Dendritic cell treated with granulocyte-macrophage colony-stimulating factor and Interleukin-4, amounts not matched to agents 40 ng/mL and 50 ng/mL, for 4 days (primary cell): ENCODE measurements around the gene ADGRB2.

Experiments used
- H3K27ac Mint-ChIP-seq: one replicate; pipeline ENCODE4 v1.8.0; 2022; ENCODE audit warnings: mild to moderate bottlenecking, mixed read lengths
- H3K27me3 Mint-ChIP-seq: one replicate; pipeline ENCODE4 v1.8.0; 2022; ENCODE audit warnings: mild to moderate bottlenecking, mixed read lengths
- H3K36me3 Mint-ChIP-seq: one replicate; pipeline ENCODE4 v1.8.0; 2022; ENCODE audit warnings: low read depth, mixed read lengths
- H3K4me1 Mint-ChIP-seq: one replicate; pipeline ENCODE4 v1.8.0; 2022; ENCODE audit warnings: low read depth, mixed read lengths
- H3K4me3 Mint-ChIP-seq: one replicate; pipeline ENCODE4 v1.8.0; 2022; ENCODE audit warnings: mild to moderate bottlenecking, moderate library complexity, mixed read lengths
- H3K9me3 Mint-ChIP-seq: one replicate; pipeline ENCODE4 v1.8.0; 2022; ENCODE audit warnings: mixed read lengths
- intact Hi-C: fragments of 100-400 bp; cut with micrococcal nuclease; formaldehyde crosslinking; loops from one replicate; pipeline ENCODE4 v1.15.0; 2022

Gene ADGRB2

GRCh38 chr1:31750858-31751510 lies 13.2 kb downstream of the ADGRB2 start:
- H3K27ac Mint-ChIP-seq, result no peak overlapping the region
- H3K9me3 Mint-ChIP-seq, result no peaks in the 10 kb centered on the region
- H3K4me3 Mint-ChIP-seq, result no peak overlapping the region
- H3K27me3 Mint-ChIP-seq, result peaks cover 63% of the 10 kb centered on the region
- H3K36me3 Mint-ChIP-seq, result no peaks in the 10 kb centered on the region
- H3K4me1 Mint-ChIP-seq, result peaks cover 11% of the 10 kb centered on the region
- intact Hi-C loops, result no loop called here

DNA sequence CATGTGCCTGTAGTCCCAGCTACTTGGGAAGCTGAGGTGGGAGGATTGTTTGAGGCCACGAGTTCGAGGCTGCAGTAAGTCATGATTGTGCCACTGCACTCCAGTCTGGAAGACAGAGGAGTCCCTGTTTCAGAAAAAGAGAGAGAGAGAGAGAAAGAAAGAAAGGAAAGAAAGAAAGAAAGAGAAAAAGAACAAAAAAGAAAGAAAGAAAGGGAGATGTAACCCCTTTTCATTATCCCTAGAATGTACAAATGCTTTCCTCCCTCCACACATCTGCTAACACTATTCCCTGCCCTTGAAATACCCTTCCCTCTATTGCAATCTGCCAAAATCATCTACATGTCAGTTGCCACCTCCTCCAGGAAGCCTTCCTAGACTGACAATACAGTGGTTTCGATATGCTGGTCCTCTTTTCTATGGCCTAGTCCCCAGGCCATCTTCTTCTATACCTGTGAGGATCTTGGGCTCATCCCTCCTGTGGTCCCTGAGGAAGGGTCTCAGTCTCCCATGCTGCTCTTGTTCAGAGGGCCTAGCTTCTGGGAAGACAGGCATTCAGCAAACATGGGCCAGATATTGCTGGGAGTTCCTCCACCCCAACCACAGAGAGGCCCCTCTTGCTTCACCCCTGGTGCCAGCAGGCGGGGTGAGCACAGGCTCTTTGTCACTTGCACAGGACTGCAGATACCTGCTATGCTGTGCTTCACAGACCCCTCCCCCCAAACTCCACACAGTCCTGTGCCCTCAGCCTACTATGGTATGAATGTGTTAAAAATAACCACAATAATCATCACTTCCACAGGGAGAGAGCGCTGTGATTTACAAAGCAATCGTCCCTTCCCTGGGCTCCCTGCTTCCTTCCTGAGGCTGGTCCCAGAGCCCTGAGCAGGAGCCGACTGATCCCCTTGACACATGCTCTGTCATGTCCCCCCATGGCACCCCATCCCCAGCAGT lies 14.1 kb downstream of the ADGRB2 start:
- intact Hi-C loops, result no loop called here
- Mint-ChIP-seq H3K36me3 (no peaks in the 10 kb centered on the region), H3K27ac (no peak overlapping the region), H3K4me3 (no peak overlapping the region), H3K4me1 (peaks cover 11% of the 10 kb centered on the region), H3K27me3 (peaks cover 63% of the 10 kb centered on the region), H3K9me3 (no peaks in the 10 kb centered on the region)

GRCh38 chr1:31748365-31748764 lies 15.8 kb downstream of the ADGRB2 start:
- intact Hi-C loops, result no loop called here
- no peak overlapping the region for H3K27ac Mint-ChIP-seq
- H3K9me3 Mint-ChIP-seq, result no peaks in the 10 kb centered on the region
- H3K36me3 Mint-ChIP-seq, result no peaks in the 10 kb centered on the region
- H3K4me1 Mint-ChIP-seq, result peaks cover 11% of the 10 kb centered on the region
- H3K4me3 Mint-ChIP-seq, result no peak overlapping the region
- H3K27me3 Mint-ChIP-seq, result peaks cover 56% of the 10 kb centered on the region

- no peaks in the 10 kb centered on the region for H3K36me3 Mint-ChIP-seq
- H3K4me3 Mint-ChIP-seq, result no peak overlapping the region
- no peak overlapping the region for H3K27ac Mint-ChIP-seq
- peaks cover 45% of the 10 kb centered on the region for H3K27me3 Mint-ChIP-seq
- intact Hi-C loops, result no loop called here
- H3K9me3 Mint-ChIP-seq, result no peaks in the 10 kb centered on the region
- peaks cover 11% of the 10 kb centered on the region for H3K4me1 Mint-ChIP-seq
Measured at GRCh38 chr1:31747304-31747703, 16.8 kb downstream of the ADGRB2 start.

- Mint-ChIP-seq H3K36me3 (no peaks in the 10 kb centered on the region), H3K27me3 (peaks cover 39% of the 10 kb centered on the region), H3K9me3 (no peaks in the 10 kb centered on the region), H3K27ac (no peak overlapping the region), H3K4me1 (peaks cover 11% of the 10 kb centered on the region), H3K4me3 (no peak overlapping the region)
- intact Hi-C loops, result no loop called here
Measured at GRCh38 chr1:31746687-31747086, 17.5 kb downstream of the ADGRB2 start.

- Mint-ChIP-seq H3K36me3 (no peaks in the 10 kb centered on the region), H3K27ac (no peak overlapping the region), H3K4me3 (no peak overlapping the region), H3K4me1 (peaks cover 11% of the 10 kb centered on the region), H3K9me3 (no peaks in the 10 kb centered on the region), H3K27me3 (peaks cover 38% of the 10 kb centered on the region)
- intact Hi-C loops, result no loop called here
Measured at GRCh38 chr1:31745946-31746670, 18.0 kb downstream of the ADGRB2 start.

GRCh38 chr1:31745096-31745945 lies 18.8 kb downstream of the ADGRB2 start:
- Mint-ChIP-seq H3K36me3 (no peaks in the 10 kb centered on the region), H3K4me3 (no peak overlapping the region), H3K27ac (no peak overlapping the region), H3K9me3 (no peaks in the 10 kb centered on the region), H3K27me3 (peaks cover 32% of the 10 kb centered on the region), H3K4me1 (peaks cover 5% of the 10 kb centered on the region)
- intact Hi-C loops, result no loop called here

DNA sequence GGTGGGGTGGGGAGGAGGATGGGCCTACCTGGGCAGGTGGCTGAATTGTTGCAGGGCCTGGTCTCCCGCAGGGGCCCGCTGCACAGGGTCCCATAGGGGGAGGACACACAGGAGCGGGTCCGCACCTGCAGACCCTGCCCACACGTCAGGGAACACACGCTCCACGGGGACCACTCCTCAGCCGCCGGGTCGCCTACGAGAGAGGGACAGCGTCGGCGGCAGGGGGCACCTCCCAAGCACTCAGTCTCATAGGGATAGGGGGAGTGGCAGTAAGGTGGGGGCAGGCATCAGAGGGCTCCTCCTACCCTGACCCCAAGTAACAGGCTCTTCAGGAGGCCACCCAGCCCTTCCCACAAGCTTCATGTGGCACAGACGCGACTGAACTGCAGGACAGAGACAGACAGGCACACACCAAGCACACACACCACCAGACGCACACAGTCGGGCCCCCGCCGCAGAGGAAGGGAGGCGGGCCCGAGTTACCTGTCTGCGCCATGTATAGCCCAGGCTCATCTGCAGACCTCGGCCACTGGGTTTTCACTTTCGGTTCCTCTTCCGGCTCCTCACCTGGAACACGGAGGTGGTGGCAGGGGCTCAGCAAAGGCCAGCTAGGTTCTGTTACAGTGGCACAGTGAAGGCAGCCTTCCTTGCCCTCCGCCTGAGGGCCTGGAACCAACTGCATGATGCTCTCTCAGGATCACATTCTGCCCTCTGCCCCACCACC lies 19.8 kb downstream of the ADGRB2 start:
- H3K9me3 Mint-ChIP-seq, result no peaks in the 10 kb centered on the region
- intact Hi-C loops, result no loop called here
- H3K27me3 Mint-ChIP-seq, result peaks cover 32% of the 10 kb centered on the region
- H3K4me3 Mint-ChIP-seq, result no peak overlapping the region
- H3K27ac Mint-ChIP-seq, result no peak overlapping the region
- no peaks in the 10 kb centered on the region for H3K36me3 Mint-ChIP-seq
- peaks cover 9% of the 10 kb centered on the region for H3K4me1 Mint-ChIP-seq

DNA sequence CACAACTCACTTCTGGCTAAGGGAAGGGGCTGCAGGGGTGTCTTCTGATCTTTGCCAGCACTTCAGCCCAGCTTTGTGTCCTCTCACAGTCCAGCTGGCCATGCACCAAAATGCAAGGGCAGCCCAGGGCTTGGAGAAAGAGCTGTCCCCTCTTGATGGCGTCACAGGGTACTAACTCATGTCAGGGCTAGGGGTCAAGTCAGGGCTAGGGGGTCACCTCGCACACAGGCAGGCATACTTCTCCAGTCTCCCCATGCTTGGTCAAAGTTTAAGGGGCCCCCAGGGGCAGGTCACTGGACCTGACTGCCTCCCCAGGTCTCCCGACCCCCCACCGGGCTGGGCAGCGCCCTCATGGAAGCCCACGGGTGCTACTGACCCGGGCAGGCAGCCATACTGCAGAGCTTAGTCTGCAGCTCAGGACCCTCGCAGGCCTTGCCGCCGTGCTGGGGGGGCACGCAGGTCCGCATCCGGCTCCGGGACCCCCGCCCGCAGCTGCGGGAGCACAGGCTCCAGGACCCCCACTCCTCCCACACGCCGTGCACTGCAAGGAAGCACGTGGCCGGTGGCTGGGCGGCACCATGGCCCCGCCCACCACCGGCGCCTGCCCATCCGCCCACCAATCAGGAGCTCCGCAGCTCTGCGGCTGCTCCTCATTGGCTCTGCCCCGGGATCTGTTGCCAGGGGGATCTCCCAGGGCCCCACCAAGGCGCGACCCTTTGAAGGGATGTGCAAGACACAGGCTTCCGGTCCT lies 21.5 kb downstream of the ADGRB2 start:
- H3K9me3 Mint-ChIP-seq, result no peaks in the 10 kb centered on the region
- intact Hi-C loops, result no loop called here
- H3K4me3 Mint-ChIP-seq, result no peak overlapping the region
- peaks cover 35% of the 10 kb centered on the region for H3K27me3 Mint-ChIP-seq
- H3K36me3 Mint-ChIP-seq, result no peaks in the 10 kb centered on the region
- H3K4me1 Mint-ChIP-seq, result peaks cover 10% of the 10 kb centered on the region
- no peak overlapping the region for H3K27ac Mint-ChIP-seq

DNA sequence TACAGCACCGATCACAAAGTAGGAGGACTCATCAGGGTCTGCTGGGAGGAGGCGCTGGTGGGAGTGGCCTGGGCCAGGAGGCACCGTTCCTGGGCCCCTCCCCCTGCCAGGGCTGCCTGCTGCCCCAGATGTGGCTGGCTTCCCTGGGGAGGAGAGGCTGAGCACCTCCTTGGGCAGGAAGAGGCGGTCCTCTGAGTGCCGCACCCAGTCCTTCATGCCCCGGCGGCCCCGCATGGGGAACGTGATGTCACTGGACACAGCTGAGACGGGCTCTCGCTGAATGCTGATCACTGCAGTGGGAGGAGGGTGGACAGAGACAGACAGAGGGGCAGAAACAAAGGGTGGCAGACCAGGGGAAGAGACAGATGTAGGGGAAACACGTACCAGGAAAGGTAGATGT lies 24.8 kb downstream of the ADGRB2 start:
- Mint-ChIP-seq H3K4me1 (peaks cover 5% of the 10 kb centered on the region), H3K27ac (no peak overlapping the region), H3K9me3 (no peaks in the 10 kb centered on the region), H3K36me3 (no peaks in the 10 kb centered on the region), H3K4me3 (no peak overlapping the region), H3K27me3 (peaks cover 18% of the 10 kb centered on the region)
- intact Hi-C loops, result no loop called here

DNA sequence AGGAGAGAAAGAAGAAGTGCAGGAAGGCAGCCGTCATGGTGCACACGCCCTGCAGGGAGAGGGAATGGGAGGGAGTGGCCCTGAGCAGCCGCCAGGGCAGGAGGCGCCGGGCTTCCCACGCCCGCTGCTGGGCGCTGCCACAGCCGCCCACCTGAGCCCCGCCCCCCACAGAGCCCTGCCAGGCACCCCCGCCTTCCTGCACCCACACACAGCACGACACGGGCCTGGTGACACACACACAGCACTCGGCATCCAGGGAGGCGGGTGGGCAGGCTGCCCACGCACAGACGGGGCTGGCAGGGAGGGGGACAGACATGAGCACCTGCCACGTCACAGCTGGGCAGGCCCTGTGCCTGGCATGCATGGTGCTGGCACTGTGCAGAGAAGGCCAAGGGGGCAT lies 27.5 kb downstream of the ADGRB2 start:
- H3K27me3 Mint-ChIP-seq, result peaks cover 21% of the 10 kb centered on the region
- no peaks in the 10 kb centered on the region for H3K36me3 Mint-ChIP-seq
- H3K4me1 Mint-ChIP-seq, result peaks cover 5% of the 10 kb centered on the region
- no peaks in the 10 kb centered on the region for H3K9me3 Mint-ChIP-seq
- intact Hi-C loops, result no loop called here
- no peak overlapping the region for H3K27ac Mint-ChIP-seq
- H3K4me3 Mint-ChIP-seq, result no peak overlapping the region

- no peaks in the 10 kb centered on the region for H3K9me3 Mint-ChIP-seq
- H3K27me3 Mint-ChIP-seq, result peaks cover 21% of the 10 kb centered on the region
- no peak overlapping the region for H3K27ac Mint-ChIP-seq
- intact Hi-C loops, result no loop called here
- H3K36me3 Mint-ChIP-seq, result no peaks in the 10 kb centered on the region
- H3K4me3 Mint-ChIP-seq, result no peak overlapping the region
- H3K4me1 Mint-ChIP-seq, result peaks cover 5% of the 10 kb centered on the region
Measured at GRCh38 chr1:31735571-31735970, 28.6 kb downstream of the ADGRB2 start.
